WTC11 (cell line): ENCODE measurements around the gene SCYGR5. TPM values are rescaled to one million over a fixed set of nuclear protein-coding genes. Genes with fewer than 3 reads are reported as not detected.
"Not testable (repeated sequence)": the region's sequence is repeated elsewhere in the genome, so short reads cannot be mapped to it uniquely, and the experiment has no call there.

Experiments
- ATAC-seq: fragments of 200-7000 bp; cut with Tn5 transposase; 2 replicates; pipeline ENCODE4 v1.10.0; 2021; ENCODE audit warnings: mild to moderate bottlenecking, moderate library complexity
- Bru-seq: library from RNA; stranded (reverse); fragments of 400-500 nt; gene quantifications from one replicate; lab custom pipeline; 2021; lab: Mats Ljungman, UMichigan
- CTCF ChIA-PET: fragments of 300-600 bp; sonication (Branson Sonifier 250); formaldehyde crosslinking; loops from one replicate; lab custom pipeline; 2021; ENCODE audit warnings: antibody characterized with exemption; lab: Charles Lee
- POLR2A ChIA-PET: fragments of 350-600 bp; sonication (Branson Sonifier 250); formaldehyde crosslinking; loops from one replicate; lab custom pipeline; 2021; ENCODE audit warnings: antibody characterized with exemption; lab: Charles Lee
- DNase-seq: peaks from one replicate; pipeline ENCODE4 v3.0.0; 2021; ENCODE audit warnings: low spot score
- H3K27ac Mint-ChIP-seq: 2 replicates; pipeline ENCODE4 v1.8.0; 2021; ENCODE audit warnings: mixed read lengths
- H3K27me3 Mint-ChIP-seq: 2 replicates; pipeline ENCODE4 v1.8.0; 2021; ENCODE audit warnings: low read depth, mild to moderate bottlenecking, moderate library complexity, mixed read lengths
- H3K36me3 Mint-ChIP-seq: 2 replicates; pipeline ENCODE4 v1.8.0; 2021; ENCODE audit warnings: mixed read lengths
- H3K4me1 Mint-ChIP-seq: 2 replicates; pipeline ENCODE4 v1.8.0; 2022; ENCODE audit warnings: mixed read lengths
- H3K4me3 Mint-ChIP-seq: 2 replicates; pipeline ENCODE4 v1.8.0; 2021; ENCODE audit warnings: mild to moderate bottlenecking, moderate library complexity, mixed read lengths
- H3K9me3 Mint-ChIP-seq: 2 replicates; pipeline ENCODE4 v1.8.0; 2021; ENCODE audit warnings: mixed read lengths
- FOXP1 ChIP-seq: sonication (generic); formaldehyde crosslinking; IDR thresholded peaks from 2 replicates; pipeline ENCODE4 v1.8.0; 2022; ENCODE audit warnings: missing genetic modification reagents, mild to moderate bottlenecking, moderate library complexity, borderline replicate concordance
- GRHL2 ChIP-seq: fragments of 250-450 bp; sonication (Bioruptor Pico); IDR thresholded peaks from 2 replicates; pipeline ENCODE4 v1.8.0; 2022; ENCODE audit warnings: mild to moderate bottlenecking, moderate library complexity; ENCODE audit not compliant: insufficient replicate concordance, severe bottlenecking
- HMGA2 ChIP-seq: fragments of 250-450 bp; sonication (Bioruptor Pico); IDR thresholded peaks from 2 replicates; pipeline ENCODE4 v1.4.0; 2021; ENCODE audit warnings: mild to moderate bottlenecking, moderate library complexity
- KAT7 ChIP-seq: sonication (generic); formaldehyde crosslinking; IDR thresholded peaks from 2 replicates; pipeline ENCODE4 v1.8.1; 2023; ENCODE audit warnings: missing genetic modification reagents, mild to moderate bottlenecking, borderline replicate concordance
- NFE2L1 ChIP-seq: sonication (generic); formaldehyde crosslinking; IDR thresholded peaks from 2 replicates; pipeline ENCODE4 v1.8.1; 2023; ENCODE audit warnings: missing genetic modification reagents
- RELA ChIP-seq: sonication (generic); formaldehyde crosslinking; IDR thresholded peaks from 2 replicates; pipeline ENCODE4 v1.8.1; 2022; ENCODE audit warnings: missing genetic modification reagents, mild to moderate bottlenecking, borderline replicate concordance
- RORB ChIP-seq: fragments of 250-450 bp; sonication (Bioruptor Pico); IDR thresholded peaks from 2 replicates; pipeline ENCODE4 v1.9.0; 2021; ENCODE audit warnings: mild to moderate bottlenecking
- SMAD3 ChIP-seq: sonication (generic); formaldehyde crosslinking; IDR thresholded peaks from 2 replicates; pipeline ENCODE4 v1.8.0; 2022; ENCODE audit warnings: missing genetic modification reagents, mild to moderate bottlenecking, borderline replicate concordance
- SMAD4 ChIP-seq: sonication (generic); formaldehyde crosslinking; IDR thresholded peaks from 2 replicates; pipeline ENCODE4 v1.8.0; 2022; ENCODE audit warnings: mild to moderate bottlenecking, missing genetic modification reagents
- SP1 ChIP-seq: sonication (generic); formaldehyde crosslinking; conservative IDR thresholded peaks from 2 replicates; pipeline ENCODE4 v1.8.1; 2022; ENCODE audit warnings: missing genetic modification reagents
- ZNF416 ChIP-seq: fragments of 250-450 bp; sonication (Bioruptor Pico); IDR thresholded peaks from 2 replicates; pipeline ENCODE4 v1.9.0; 2021; ENCODE audit warnings: mild to moderate bottlenecking, inconsistent platforms
- long read RNA-seq, 3 experiments: library from RNA in 1 of 3; library from capped mRNA in 1 of 3; library from polyadenylated mRNA in 1 of 3; unstranded in 2 of 3; stranded (forward) in 1 of 3; transcript quantifications; one replicate each; pipeline ENCODE4 v2.0.0, GENCODE V29; 2021
- total RNA-seq: library from RNA; stranded (reverse); gene quantifications from 3 replicates; pipeline ENCODE4 v1.2.3, GENCODE V29; 2021
- TF ChIP-seq, protein P1 (sequence below): sonication (generic); formaldehyde crosslinking; IDR thresholded peaks from 2 replicates; pipeline ENCODE4 v1.8.0; 2022; ENCODE audit warnings: mild to moderate bottlenecking, missing genetic modification reagents
- TF ChIP-seq, protein P2 (sequence below): sonication (generic); formaldehyde crosslinking; IDR thresholded peaks from 2 replicates; pipeline ENCODE4 v1.8.0; 2023; ENCODE audit warnings: missing genetic modification reagents, mild to moderate bottlenecking, borderline replicate concordance
- TF ChIP-seq, protein P3 (sequence below): sonication (generic); formaldehyde crosslinking; IDR thresholded peaks from 2 replicates; pipeline ENCODE4 v1.8.1; 2023; ENCODE audit warnings: mild to moderate bottlenecking, missing genetic modification reagents, borderline replicate concordance
- TF ChIP-seq, protein P4 (sequence below): sonication (generic); formaldehyde crosslinking; IDR thresholded peaks from 2 replicates; pipeline ENCODE4 v1.8.1; 2022; ENCODE audit warnings: low read depth, mild to moderate bottlenecking, moderate library complexity, missing genetic modification reagents, borderline replicate concordance

Gene SCYGR5, protein sequence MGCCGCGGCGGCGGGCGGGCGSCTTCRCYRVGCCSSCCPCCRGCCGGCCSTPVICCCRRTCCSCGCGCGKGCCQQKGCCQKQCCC
- not detected in 3 replicates for total RNA-seq
- not detected for Bru-seq, nascent RNA
- long read RNA-seq, experiment 1: 0 reads
- long read RNA-seq, experiment 2: 0 reads
- long read RNA-seq, experiment 3: 0 reads

DNA sequence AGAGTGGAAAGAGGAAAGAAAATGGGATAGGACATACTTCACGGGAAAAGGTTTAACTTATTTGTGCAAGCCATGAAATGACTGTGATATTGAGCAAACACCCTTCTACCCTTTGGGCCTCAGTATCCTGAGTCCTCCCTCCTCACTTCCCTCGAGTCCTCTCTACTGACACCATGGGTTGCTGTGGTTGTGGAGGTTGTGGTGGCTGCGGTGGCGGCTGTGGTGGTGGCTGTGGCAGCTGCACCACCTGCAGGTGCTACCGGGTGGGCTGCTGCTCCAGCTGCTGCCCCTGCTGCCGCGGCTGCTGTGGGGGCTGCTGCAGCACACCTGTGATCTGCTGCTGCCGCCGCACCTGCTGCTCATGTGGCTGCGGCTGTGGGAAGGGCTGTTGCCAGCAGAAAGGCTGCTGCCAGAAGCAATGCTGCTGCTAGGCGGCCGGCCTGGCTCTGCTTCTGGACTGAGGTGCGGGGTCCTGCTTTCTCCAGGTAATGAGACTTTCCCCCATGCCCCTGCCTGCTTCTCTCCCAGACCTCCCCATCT lies at the start of gene SCYGR5:
SCYGR5 (plus strand) TSS at position 174 of the 540 bp plus-strand sequence; CDS start at position 174, 0 bp downstream.
- H3K9me3 Mint-ChIP-seq, DNase-seq, H3K27me3 Mint-ChIP-seq, ATAC-seq, CTCF ChIA-PET, POLR2A ChIA-PET, H3K27ac Mint-ChIP-seq, H3K36me3 Mint-ChIP-seq, H3K4me3 Mint-ChIP-seq: not testable (repeated sequence)
- H3K4me1 Mint-ChIP-seq: peaks cover 17% of the 10 kb centered on the region

DNA sequence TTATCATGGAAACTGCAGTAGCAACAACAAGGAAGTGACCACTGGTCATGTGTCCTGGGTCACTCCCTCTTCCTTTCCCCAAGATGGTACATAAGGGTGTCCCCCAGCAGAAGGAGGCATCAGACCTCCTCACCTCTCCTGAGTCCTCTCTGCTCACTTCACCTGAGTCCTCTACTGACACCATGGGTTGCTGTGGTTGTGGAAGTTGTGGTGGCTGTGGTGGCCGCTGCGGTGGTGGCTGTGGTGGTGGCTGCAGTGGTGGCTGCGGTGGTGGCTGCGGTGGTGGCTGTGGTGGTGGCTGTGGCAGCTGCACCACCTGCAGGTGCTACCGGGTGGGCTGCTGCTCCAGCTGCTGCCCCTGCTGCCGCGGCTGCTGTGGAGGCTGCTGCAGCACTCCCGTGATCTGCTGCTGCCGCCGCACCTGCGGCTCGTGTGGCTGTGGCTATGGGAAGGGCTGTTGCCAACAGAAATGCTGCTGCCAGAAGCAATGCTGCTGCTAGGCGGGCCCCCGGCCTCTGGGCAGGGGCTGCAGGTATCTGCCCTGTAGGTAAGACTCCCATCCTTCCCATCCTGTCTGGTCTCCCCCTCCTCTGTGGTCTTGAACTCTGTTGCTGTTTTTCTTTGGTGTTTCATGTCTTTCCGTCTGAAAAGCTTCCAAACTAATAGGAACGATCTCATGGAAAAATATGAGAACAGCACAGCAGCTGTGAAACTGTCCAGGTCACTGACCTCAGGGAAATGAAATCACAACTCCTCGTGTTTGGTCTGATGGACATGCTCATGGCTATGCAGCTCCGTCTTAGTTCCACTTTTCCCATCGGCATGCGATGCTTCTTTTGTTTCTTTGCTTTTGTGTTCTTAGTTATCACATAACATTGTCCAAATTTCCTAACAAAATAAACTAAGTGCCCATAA lies 49.0 kb upstream of the SCYGR5 start, which contains the start of gene SCYGR4:
SCYGR4 (plus strand) TSS at position 183 of the 915 bp plus-strand sequence; CDS start at position 183, 0 bp downstream.
- ATAC-seq: no peak
- ChIA-PET POLR2A (no interaction called here), CTCF (interaction anchor here (1.0 kb wide), 1 partner anchor 160 kb away, joined by 3 read pairs; no protein-coding TSS in a partner anchor)
- Mint-ChIP-seq H3K27ac (peak within 1 kb of the TSS; percentile 28; the same call in 1 of the 2 replicates), H3K4me3 (no peak within 1 kb of the TSS), H3K4me1 (peaks cover 28% of the 10 kb centered on the region), H3K9me3 (peaks cover 6% of the 10 kb centered on the region; the same call in 1 of the 2 replicates), H3K36me3 (no peaks in the 10 kb centered on the region), H3K27me3 (peaks cover 3% of the 10 kb centered on the region; the same call in 1 of the 2 replicates)
- TF ChIP-seq ZNF416 (CRISPR knock-in tag) (no peak), GRHL2 (no peak), KAT7 (no peak), SMAD4 (CRISPR knock-in tag) (no peak)
- TF ChIP-seq, protein P1, sequence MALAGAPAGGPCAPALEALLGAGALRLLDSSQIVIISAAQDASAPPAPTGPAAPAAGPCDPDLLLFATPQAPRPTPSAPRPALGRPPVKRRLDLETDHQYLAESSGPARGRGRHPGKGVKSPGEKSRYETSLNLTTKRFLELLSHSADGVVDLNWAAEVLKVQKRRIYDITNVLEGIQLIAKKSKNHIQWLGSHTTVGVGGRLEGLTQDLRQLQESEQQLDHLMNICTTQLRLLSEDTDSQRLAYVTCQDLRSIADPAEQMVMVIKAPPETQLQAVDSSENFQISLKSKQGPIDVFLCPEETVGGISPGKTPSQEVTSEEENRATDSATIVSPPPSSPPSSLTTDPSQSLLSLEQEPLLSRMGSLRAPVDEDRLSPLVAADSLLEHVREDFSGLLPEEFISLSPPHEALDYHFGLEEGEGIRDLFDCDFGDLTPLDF (CRISPR knock-in tag): no peak
- TF ChIP-seq, protein P2, sequence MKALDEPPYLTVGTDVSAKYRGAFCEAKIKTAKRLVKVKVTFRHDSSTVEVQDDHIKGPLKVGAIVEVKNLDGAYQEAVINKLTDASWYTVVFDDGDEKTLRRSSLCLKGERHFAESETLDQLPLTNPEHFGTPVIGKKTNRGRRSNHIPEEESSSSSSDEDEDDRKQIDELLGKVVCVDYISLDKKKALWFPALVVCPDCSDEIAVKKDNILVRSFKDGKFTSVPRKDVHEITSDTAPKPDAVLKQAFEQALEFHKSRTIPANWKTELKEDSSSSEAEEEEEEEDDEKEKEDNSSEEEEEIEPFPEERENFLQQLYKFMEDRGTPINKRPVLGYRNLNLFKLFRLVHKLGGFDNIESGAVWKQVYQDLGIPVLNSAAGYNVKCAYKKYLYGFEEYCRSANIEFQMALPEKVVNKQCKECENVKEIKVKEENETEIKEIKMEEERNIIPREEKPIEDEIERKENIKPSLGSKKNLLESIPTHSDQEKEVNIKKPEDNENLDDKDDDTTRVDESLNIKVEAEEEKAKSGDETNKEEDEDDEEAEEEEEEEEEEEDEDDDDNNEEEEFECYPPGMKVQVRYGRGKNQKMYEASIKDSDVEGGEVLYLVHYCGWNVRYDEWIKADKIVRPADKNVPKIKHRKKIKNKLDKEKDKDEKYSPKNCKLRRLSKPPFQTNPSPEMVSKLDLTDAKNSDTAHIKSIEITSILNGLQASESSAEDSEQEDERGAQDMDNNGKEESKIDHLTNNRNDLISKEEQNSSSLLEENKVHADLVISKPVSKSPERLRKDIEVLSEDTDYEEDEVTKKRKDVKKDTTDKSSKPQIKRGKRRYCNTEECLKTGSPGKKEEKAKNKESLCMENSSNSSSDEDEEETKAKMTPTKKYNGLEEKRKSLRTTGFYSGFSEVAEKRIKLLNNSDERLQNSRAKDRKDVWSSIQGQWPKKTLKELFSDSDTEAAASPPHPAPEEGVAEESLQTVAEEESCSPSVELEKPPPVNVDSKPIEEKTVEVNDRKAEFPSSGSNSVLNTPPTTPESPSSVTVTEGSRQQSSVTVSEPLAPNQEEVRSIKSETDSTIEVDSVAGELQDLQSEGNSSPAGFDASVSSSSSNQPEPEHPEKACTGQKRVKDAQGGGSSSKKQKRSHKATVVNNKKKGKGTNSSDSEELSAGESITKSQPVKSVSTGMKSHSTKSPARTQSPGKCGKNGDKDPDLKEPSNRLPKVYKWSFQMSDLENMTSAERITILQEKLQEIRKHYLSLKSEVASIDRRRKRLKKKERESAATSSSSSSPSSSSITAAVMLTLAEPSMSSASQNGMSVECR (CRISPR knock-in tag): no peak
- TF ChIP-seq, protein P3, sequence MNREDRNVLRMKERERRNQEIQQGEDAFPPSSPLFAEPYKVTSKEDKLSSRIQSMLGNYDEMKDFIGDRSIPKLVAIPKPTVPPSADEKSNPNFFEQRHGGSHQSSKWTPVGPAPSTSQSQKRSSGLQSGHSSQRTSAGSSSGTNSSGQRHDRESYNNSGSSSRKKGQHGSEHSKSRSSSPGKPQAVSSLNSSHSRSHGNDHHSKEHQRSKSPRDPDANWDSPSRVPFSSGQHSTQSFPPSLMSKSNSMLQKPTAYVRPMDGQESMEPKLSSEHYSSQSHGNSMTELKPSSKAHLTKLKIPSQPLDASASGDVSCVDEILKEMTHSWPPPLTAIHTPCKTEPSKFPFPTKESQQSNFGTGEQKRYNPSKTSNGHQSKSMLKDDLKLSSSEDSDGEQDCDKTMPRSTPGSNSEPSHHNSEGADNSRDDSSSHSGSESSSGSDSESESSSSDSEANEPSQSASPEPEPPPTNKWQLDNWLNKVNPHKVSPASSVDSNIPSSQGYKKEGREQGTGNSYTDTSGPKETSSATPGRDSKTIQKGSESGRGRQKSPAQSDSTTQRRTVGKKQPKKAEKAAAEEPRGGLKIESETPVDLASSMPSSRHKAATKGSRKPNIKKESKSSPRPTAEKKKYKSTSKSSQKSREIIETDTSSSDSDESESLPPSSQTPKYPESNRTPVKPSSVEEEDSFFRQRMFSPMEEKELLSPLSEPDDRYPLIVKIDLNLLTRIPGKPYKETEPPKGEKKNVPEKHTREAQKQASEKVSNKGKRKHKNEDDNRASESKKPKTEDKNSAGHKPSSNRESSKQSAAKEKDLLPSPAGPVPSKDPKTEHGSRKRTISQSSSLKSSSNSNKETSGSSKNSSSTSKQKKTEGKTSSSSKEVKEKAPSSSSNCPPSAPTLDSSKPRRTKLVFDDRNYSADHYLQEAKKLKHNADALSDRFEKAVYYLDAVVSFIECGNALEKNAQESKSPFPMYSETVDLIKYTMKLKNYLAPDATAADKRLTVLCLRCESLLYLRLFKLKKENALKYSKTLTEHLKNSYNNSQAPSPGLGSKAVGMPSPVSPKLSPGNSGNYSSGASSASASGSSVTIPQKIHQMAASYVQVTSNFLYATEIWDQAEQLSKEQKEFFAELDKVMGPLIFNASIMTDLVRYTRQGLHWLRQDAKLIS (CRISPR knock-in tag): no peak
- DNase-seq: no peak

DNA sequence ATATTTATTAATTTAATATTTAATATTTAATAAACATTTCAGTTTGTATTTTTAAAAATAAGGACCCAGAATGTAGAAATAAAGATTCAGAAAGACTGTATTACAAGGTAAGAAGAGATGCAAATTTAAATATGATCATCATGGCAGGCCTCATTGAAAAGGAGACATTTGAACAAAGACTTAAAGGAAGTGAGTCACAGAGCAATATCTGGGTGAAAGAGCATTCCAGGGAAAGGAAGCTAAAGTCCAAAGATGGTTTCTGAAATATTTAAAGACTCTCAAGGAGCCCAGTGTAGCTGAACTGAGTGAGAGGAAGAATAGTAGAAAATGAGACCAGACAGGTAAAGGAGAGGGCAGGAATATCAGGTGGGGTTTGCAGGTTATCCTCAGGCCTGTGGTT lies 43.4 kb upstream of the SCYGR5 start:
- Mint-ChIP-seq H3K4me1 (peaks cover 4% of the 10 kb centered on the region), H3K27me3 (no peaks in the 10 kb centered on the region), H3K36me3 (no peaks in the 10 kb centered on the region), H3K9me3 (peaks cover 6% of the 10 kb centered on the region), H3K4me3 (no peak overlapping the region), H3K27ac (no peak overlapping the region)
- CTCF ChIA-PET: interaction anchor here (0.7 kb wide), 1 partner anchor 132 kb away, joined by 3 read pairs; no protein-coding TSS in a partner anchor
- ATAC-seq: no peak
- TF ChIP-seq SMAD3 (CRISPR knock-in tag) (no peak), SP1 (CRISPR knock-in tag) (no peak), RELA (CRISPR knock-in tag) (no peak), FOXP1 (no peak), NFE2L1 (no peak), RORB (no peak), HMGA2 (peak; percentile 58)
- TF ChIP-seq, protein P4, sequence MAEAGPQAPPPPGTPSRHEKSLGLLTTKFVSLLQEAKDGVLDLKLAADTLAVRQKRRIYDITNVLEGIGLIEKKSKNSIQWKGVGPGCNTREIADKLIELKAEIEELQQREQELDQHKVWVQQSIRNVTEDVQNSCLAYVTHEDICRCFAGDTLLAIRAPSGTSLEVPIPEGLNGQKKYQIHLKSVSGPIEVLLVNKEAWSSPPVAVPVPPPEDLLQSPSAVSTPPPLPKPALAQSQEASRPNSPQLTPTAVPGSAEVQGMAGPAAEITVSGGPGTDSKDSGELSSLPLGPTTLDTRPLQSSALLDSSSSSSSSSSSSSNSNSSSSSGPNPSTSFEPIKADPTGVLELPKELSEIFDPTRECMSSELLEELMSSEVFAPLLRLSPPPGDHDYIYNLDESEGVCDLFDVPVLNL (CRISPR knock-in tag): no peak
- TF ChIP-seq, protein P1 (CRISPR knock-in tag): no peak
- POLR2A ChIA-PET: no interaction called here
- DNase-seq: no peak
